GM23338 (cell line): ENCODE measurements around the gene CYRIA. TPM values are rescaled to one million over a fixed set of nuclear protein-coding genes. Genes with fewer than 3 reads are reported as not detected.

Experiments
- ATAC-seq: fragments of 200-7000 bp; cut with Tn5 transposase; 3 replicates; pipeline ENCODE4 v1.9.1; 2020
- DNase-seq: peaks from one replicate; pipeline ENCODE4 v3.0.0-alpha.2; 2015; ENCODE audit warnings: low spot score
- H2AFZ ChIP-seq: fragments of 200-600 bp; sonication (generic); 2 replicates; pipeline ENCODE4 v1.8.0; 2016; ENCODE audit warnings: antibody characterized with exemption, mild to moderate bottlenecking, moderate library complexity
- H3F3A ChIP-seq: fragments of 200-600 bp; sonication (generic); replicated peaks from 2 replicates; pipeline ENCODE4 v1.8.0; 2017; ENCODE audit warnings: antibody characterized with exemption, mixed run types, low read depth
- H3K27ac ChIP-seq: fragments of 200-600 bp; sonication (generic); 2 replicates; pipeline ENCODE4 v1.6.1; 2016; ENCODE audit warnings: low read depth
- H3K27me3 ChIP-seq: fragments of 200-600 bp; sonication (generic); 2 replicates; pipeline ENCODE4 v1.8.0; 2016; ENCODE audit warnings: mild to moderate bottlenecking, mixed run types, moderate library complexity; ENCODE audit not compliant: insufficient read depth
- H3K36me3 ChIP-seq: fragments of 200-600 bp; sonication (generic); 2 replicates; pipeline ENCODE4 v1.8.0; 2016; ENCODE audit warnings: mild to moderate bottlenecking; ENCODE audit not compliant: insufficient read depth
- H3K4me1 ChIP-seq: fragments of 200-600 bp; sonication (generic); 2 replicates; pipeline ENCODE4 v1.8.0; 2016; ENCODE audit warnings: mild to moderate bottlenecking, moderate library complexity; ENCODE audit not compliant: insufficient read depth
- H3K4me2 ChIP-seq: fragments of 200-600 bp; sonication (generic); 2 replicates; pipeline ENCODE4 v1.7.1; 2017; ENCODE audit warnings: mixed run types
- H3K4me3 ChIP-seq: fragments of 200-600 bp; sonication (generic); 2 replicates; pipeline ENCODE4 v1.6.1; 2016; ENCODE audit warnings: mixed run types
- H3K79me2 ChIP-seq: fragments of 200-600 bp; sonication (generic); replicated peaks from 2 replicates; pipeline ENCODE4 v1.8.0; 2017; ENCODE audit warnings: mild to moderate bottlenecking; ENCODE audit not compliant: insufficient read depth
- H3K9me2 ChIP-seq: fragments of 200-600 bp; sonication (generic); 2 replicates; pipeline ENCODE4 v1.8.0; 2017; ENCODE audit not compliant: insufficient read depth
- H4K20me1 ChIP-seq: fragments of 200-600 bp; sonication (generic); replicated peaks from 2 replicates; pipeline ENCODE4 v1.8.0; 2017; ENCODE audit warnings: mild to moderate bottlenecking; ENCODE audit not compliant: insufficient read depth
- H3K27ac Mint-ChIP-seq: 2 replicates; pipeline ENCODE4 v1.8.0; 2020; ENCODE audit warnings: inconsistent platforms, mild to moderate bottlenecking, moderate library complexity, mixed read lengths
- H3K27me3 Mint-ChIP-seq: 3 replicates; pipeline ENCODE4 v1.8.0; 2022; ENCODE audit warnings: low read depth, mild to moderate bottlenecking, moderate library complexity, mixed read lengths, inconsistent platforms; ENCODE audit not compliant: insufficient read depth, poor library complexity
- H3K36me3 Mint-ChIP-seq: 3 replicates; pipeline ENCODE4 v1.8.0; 2021; ENCODE audit warnings: low read depth, mild to moderate bottlenecking, inconsistent platforms, moderate library complexity, mixed read lengths
- H3K4me1 Mint-ChIP-seq: 3 replicates; pipeline ENCODE4 v1.8.0; 2020; ENCODE audit warnings: mild to moderate bottlenecking, inconsistent platforms, mixed read lengths
- H3K4me3 Mint-ChIP-seq: 3 replicates; pipeline ENCODE4 v1.8.0; 2021; ENCODE audit warnings: moderate library complexity, mild to moderate bottlenecking, inconsistent platforms, mixed read lengths
- H3K9me3 Mint-ChIP-seq: 3 replicates; pipeline ENCODE4 v1.8.0; 2020; ENCODE audit warnings: moderate library complexity, mild to moderate bottlenecking, inconsistent platforms, mixed read lengths
- CREB1 ChIP-seq: fragments of 250-450 bp; sonication (Bioruptor Pico); IDR thresholded peaks from 2 replicates; pipeline ENCODE4 v1.5.0; 2020; ENCODE audit warnings: low read depth, mild to moderate bottlenecking, moderate library complexity
- CTCF ChIP-seq, 2 experiments: fragments of 200-600 bp in 1 of 2; sonication (generic) in 1 of 2; conservative IDR thresholded peaks; 2 replicates each; pipeline versions ENCODE4 v1.5.1 to v1.6.1; 2016 to 2017; ENCODE audit warnings: antibody characterized with exemption in 2 of 2, low read depth in 2 of 2, mild to moderate bottlenecking in 2 of 2, moderate library complexity in 1 of 2
- ETS1 ChIP-seq: IDR thresholded peaks from 2 replicates; pipeline ENCODE4 v1.6.1; 2016; ENCODE audit warnings: antibody characterized with exemption
- EZH2 ChIP-seq: fragments of 200-600 bp; sonication (generic); IDR thresholded peaks from one replicate; pipeline ENCODE4 v1.8.0; 2017; ENCODE audit warnings: antibody characterized with exemption, mild to moderate bottlenecking, low read depth; ENCODE audit not compliant: unreplicated experiment
- EZH2phosphoT487 ChIP-seq: fragments of 200-600 bp; sonication (generic); IDR thresholded peaks from one replicate; pipeline ENCODE4 v1.8.1; 2018; ENCODE audit warnings: antibody characterized with exemption; ENCODE audit not compliant: unreplicated experiment
- REST ChIP-seq: IDR thresholded peaks from one replicate; pipeline ENCODE4 v1.6.1; 2018; ENCODE audit warnings: antibody characterized with exemption; ENCODE audit not compliant: unreplicated experiment
- ZNF114 ChIP-seq: fragments of 250-450 bp; sonication (Bioruptor Pico); IDR thresholded peaks from 2 replicates; pipeline ENCODE4 v1.5.0; 2020; ENCODE audit warnings: mild to moderate bottlenecking, moderate library complexity
- ZNF331 ChIP-seq: fragments of 250-450 bp; sonication (Bioruptor Pico); IDR thresholded peaks from 2 replicates; pipeline ENCODE4 v1.5.0; 2020; ENCODE audit warnings: low read depth, mild to moderate bottlenecking, moderate library complexity
- polyA plus RNA-seq: library from polyadenylated mRNA; unstranded; fragments of >200 nt; fragmentation: Nextera tagmentation; extraction: Ambion mirVana; gene quantifications from 2 replicates; pipeline ENCODE4 v1.2.1, GENCODE V29; 2016
- total RNA-seq: library from RNA; depleted of rRNA; stranded (reverse); fragments of >200 nt; shearing (Covaris generic); gene quantifications from 2 replicates; pipeline ENCODE4 v1.2.3, GENCODE V29; 2014

The CYRIA gene
- total and polyA plus RNA-seq, 2 experiments from 2014 or later: 3.0 to 5.3 TPM

- TF ChIP-seq ZNF331 (CRISPR knock-in tag) (no peak), ETS1 (no peak), ZNF114 (CRISPR knock-in tag) (no peak), CTCF (conservative IDR thresholded peaks at IDR 0.05; ENCODE audit: low read depth in 2 of 2) (no peak), EZH2phosphoT487 (no peak)
Measured at GRCh38 chr2:16647992-16648617, 17.5 kb downstream of the CYRIA start (continued).

- Histone ChIP-seq H3K4me3 (no peak overlapping the region), H2AFZ (no peak overlapping the region)
- no peak overlapping the region for H3K4me3 Mint-ChIP-seq
Measured at GRCh38 chr2:16645775-16646559, 19.7 kb downstream of the CYRIA start.

More at GRCh38 chr2:16645775-16646559, 19.7 kb downstream of the CYRIA start:
- TF ChIP-seq CREB1 (CRISPR knock-in tag) (no peak), EZH2phosphoT487 (no peak), REST (no peak), EZH2 (no peak)
- H3K27ac ChIP-seq: no peak overlapping the region
- no peak for ATAC-seq
- H4K20me1 ChIP-seq: no peaks in the 10 kb centered on the region
- no peaks in the 10 kb centered on the region for H3K36me3 Mint-ChIP-seq
- H3K4me2 ChIP-seq: no peak overlapping the region
- no peaks in the 10 kb centered on the region for H3K79me2 ChIP-seq
- 0 out of 2 replicates have a peak, but pooled peaks cover 3% of the 10 kb centered on the region for H3K9me2 ChIP-seq
- peaks cover 3% of the 10 kb centered on the region for H3K4me1 Mint-ChIP-seq
- H3K36me3 ChIP-seq: no peaks in the 10 kb centered on the region
- DNase-seq: no peak
- peaks cover 4% of the 10 kb centered on the region for H3K27me3 Mint-ChIP-seq
- H3K4me1 ChIP-seq: no peaks in the 10 kb centered on the region
- H3K27ac Mint-ChIP-seq: no peak overlapping the region
- no peaks in the 10 kb centered on the region for H3K9me3 Mint-ChIP-seq
- no peaks in the 10 kb centered on the region for H3K27me3 ChIP-seq
- no peaks in the 10 kb centered on the region for H3F3A ChIP-seq
